Germinal center (tissue), 1 donor: Measurements from ENCODE around the gene SLC6A19.
"Not testable (repeated sequence)": the region's sequence is repeated elsewhere in the genome, so short reads cannot be mapped to it uniquely, and the experiment has no call there.

Source experiments
- DNase-seq: peaks from one replicate; pipeline ENCODE4 v3.0.0; 2012; ENCODE audit warnings: mixed read lengths, low spot score

SLC6A19 gene

DNA sequence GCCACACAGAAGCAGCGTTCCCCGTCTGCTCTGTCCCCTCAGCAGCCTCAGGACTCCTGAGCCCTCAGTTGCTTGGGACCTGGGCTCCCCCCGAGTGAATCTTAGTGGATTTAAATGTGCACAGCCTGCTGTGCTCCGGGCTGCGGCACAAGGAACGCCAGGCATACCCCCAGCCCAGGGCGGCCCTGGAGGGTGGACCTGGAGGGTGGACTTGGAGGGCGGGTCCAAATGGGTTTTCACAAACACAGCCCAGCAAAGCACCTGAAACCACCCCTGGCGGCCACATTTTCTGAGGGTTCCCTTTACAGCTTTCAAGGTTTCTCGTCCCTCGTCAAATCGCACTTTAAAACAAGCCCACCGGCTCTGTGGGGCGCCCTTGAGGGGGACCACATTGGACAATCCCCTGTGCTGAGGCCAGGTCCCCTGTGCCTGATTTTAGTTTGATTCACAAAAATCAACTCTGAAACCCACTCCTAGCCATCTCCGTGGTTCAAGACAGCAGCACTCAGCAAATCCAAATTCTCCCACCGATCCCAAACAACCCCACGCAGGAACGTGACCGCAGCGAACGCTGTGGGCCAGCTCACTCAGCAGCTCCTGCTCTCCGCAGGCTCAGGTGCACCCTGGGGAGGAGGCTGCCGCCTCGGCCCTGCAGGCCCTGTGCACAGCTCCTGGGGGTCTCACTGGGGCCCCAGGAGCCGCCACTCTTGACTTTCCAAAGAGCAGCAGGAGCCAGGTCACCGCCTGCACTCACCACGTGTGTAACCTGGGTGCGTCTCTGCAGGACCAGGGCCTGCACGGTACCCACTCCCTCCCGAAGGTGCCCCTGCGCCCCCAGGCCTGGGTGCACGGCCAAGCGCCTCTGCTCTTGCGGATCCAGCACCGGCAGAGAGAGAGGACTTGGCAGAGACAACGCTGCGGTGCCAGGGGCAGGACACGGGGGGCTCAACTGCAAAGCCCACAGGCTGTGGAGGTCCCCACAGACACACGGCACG, 64.4 kb downstream of the SLC6A19 start:
- no peak for DNase-seq

GRCh38 chr5:1266791-1267190, 65.4 kb downstream of the SLC6A19 start:
- no peak for DNase-seq

DNA sequence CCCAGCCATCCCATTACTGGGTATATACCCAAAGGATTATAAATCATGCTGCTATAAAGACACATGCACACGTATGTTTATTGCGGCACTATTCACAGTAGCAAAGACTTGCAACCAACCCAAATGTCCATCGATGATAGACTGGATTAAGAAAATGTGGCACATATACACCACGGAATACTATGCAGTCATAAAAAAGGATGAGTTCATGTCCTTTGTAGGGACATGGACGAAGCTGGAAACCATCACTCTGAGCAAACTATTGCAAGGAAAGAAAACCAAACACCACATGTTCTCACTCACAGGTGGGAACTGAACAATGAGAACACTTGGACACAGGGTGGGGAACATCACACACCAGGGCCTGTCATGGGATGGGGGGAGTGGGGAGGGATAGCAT, 66.1 kb downstream of the SLC6A19 start:
- DNase-seq: not testable (repeated sequence)

- DNase-seq: no peak
These were observed 66.7 kb downstream of the SLC6A19 start for GRCh38 chr5:1268056-1268455.

DNA sequence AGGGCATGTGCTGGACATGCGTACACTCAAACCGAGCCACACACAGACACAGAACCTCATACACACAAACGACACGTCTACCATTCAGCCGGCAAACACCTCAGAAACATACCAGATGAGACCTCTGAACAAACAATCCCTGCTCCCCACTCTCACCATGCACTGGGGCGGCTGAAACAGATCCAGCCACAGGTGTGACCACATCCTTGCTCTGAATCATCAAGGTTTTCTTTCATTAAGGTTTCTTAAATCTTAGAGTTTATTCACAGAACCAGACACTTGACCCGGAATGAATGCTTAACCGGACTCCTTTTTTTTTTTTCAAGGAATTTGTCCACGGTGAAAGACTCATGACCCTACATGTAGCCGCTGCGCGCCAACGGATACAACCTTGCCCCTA, 67.3 kb downstream of the SLC6A19 start:
- no peak for DNase-seq

- no peak for DNase-seq
These were observed 69.0 kb downstream of the SLC6A19 start for GRCh38 chr5:1270426-1270825.

GRCh38 chr5:1270933-1271914, 69.8 kb downstream of the SLC6A19 start:
- no peak for DNase-seq

GRCh38 chr5:1272201-1272600, 70.8 kb downstream of the SLC6A19 start:
- DNase-seq: no peak

DNA sequence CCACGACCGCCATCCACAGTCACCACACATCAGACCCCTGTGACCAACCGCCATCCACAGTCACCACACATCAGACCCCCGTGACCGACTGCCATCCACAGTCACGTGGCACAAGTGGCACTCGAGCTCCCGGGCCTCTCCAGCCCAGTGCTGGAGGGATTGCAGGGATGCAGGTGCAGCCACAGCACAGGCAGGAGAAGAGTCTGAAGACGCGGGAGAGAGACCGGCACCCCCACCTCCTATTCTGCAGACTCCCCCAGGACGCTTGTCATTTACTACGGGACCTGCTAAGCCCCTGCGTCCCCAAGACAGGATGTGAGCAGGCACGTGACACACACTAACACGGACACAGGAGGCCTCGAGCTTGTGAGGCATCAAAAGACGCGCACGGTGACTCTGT, 72.3 kb downstream of the SLC6A19 start:
- no peak for DNase-seq

GRCh38 chr5:1274471-1274870, 73.1 kb downstream of the SLC6A19 start:
- no peak for DNase-seq
